GM12878 (cell line): ENCODE results near the gene LIN54. TPM values are rescaled to one million over a fixed set of nuclear protein-coding genes. Genes with fewer than 3 reads are reported as not detected.

Source experiments
- BRCA1 ChIP-seq: IDR thresholded peaks from 2 replicates; pipeline ENCODE4 v1.6.1; 2011; ENCODE audit warnings: low read depth, low read length, improper control_type of control experiment
- CBFB ChIP-seq: IDR thresholded peaks from 2 replicates; pipeline ENCODE4 v1.6.1; 2016; ENCODE audit warnings: antibody characterized with exemption, low read depth
- EGR1 ChIP-seq, 2 experiments: IDR thresholded peaks; 1 replicate in 1 of 2; 2 replicates in 1 of 2; pipeline ENCODE4 v1.6.1; 2011 to 2012; ENCODE audit warnings: low read depth in 2 of 2, low read length in 2 of 2, borderline replicate concordance in 1 of 2, mild to moderate bottlenecking in 1 of 2, moderate library complexity in 1 of 2
- FOXM1 ChIP-seq: IDR thresholded peaks from 2 replicates; pipeline ENCODE4 v1.6.1; 2012; ENCODE audit warnings: low read depth, mild to moderate bottlenecking, inconsistent platforms, low read length, moderate library complexity
- GATAD2B ChIP-seq: fragments of 450-650 bp; conservative IDR thresholded peaks from 2 replicates; pipeline ENCODE4 v1.6.1; 2017; ENCODE audit warnings: low read depth, mild to moderate bottlenecking, moderate library complexity
- IKZF1 ChIP-seq: fragments of 450-650 bp; conservative IDR thresholded peaks from 2 replicates; pipeline ENCODE4 v1.6.1; 2017; ENCODE audit warnings: antibody characterized with exemption, mild to moderate bottlenecking
- IKZF2 ChIP-seq, 2 experiments: fragments of 450-650 bp; IDR thresholded peaks; 2 replicates each; pipeline ENCODE4 v1.6.1; 2017; ENCODE audit warnings: mild to moderate bottlenecking in 2 of 2, moderate library complexity in 2 of 2
- IRF4 ChIP-seq: IDR thresholded peaks from 2 replicates; pipeline ENCODE4 v1.6.1; 2011; ENCODE audit warnings: low read depth, low read length
- POLR2A ChIP-seq: IDR thresholded peaks from 2 replicates; pipeline ENCODE4 v1.6.1; 2011; ENCODE audit warnings: low read depth, mild to moderate bottlenecking, low read length
- SIX5 ChIP-seq: IDR thresholded peaks from 2 replicates; pipeline ENCODE4 v1.6.1; 2011; ENCODE audit warnings: mild to moderate bottlenecking, low read depth, low read length, moderate library complexity; ENCODE audit not compliant: severe bottlenecking
- SMARCA5 ChIP-seq: fragments of 450-650 bp; IDR thresholded peaks from 2 replicates; pipeline ENCODE4 v1.6.1; 2017; ENCODE audit warnings: mild to moderate bottlenecking
- SMC3 ChIP-seq: IDR thresholded peaks from 2 replicates; pipeline ENCODE4 v1.6.1; 2011; ENCODE audit warnings: low read length, improper control_type of control experiment, borderline replicate concordance
- SPI1 ChIP-seq: IDR thresholded peaks from 2 replicates; pipeline ENCODE4 v1.6.1; 2011; ENCODE audit warnings: low read depth, mild to moderate bottlenecking, low read length, moderate library complexity, borderline replicate concordance; ENCODE audit not compliant: insufficient read depth
- SUZ12 ChIP-seq: fragments of 200-600 bp; sonication (generic); IDR thresholded peaks from one replicate; pipeline ENCODE4 v1.6.1; 2018; ENCODE audit warnings: antibody characterized with exemption, mild to moderate bottlenecking; ENCODE audit not compliant: unreplicated experiment
- TARDBP ChIP-seq: IDR thresholded peaks from 2 replicates; pipeline ENCODE4 v1.6.1; 2016; ENCODE audit warnings: borderline replicate concordance
- ZNF24 ChIP-seq: fragments of 450-650 bp; IDR thresholded peaks from 2 replicates; pipeline ENCODE4 v1.6.1; 2017; ENCODE audit warnings: antibody characterized with exemption, mild to moderate bottlenecking
- polyA plus RNA-seq, 11 experiments: library from polyadenylated mRNA; depleted of rRNA in 4 of 11; unstranded in 6 of 11; stranded (reverse) in 5 of 11; fragments of >200 nt; fragmentation: Nextera tagmentation in 4 of 11; fragmentation: Illumina TruSeq in 1 of 11; extraction: Ambion mirVana in 4 of 11; extraction: Trizol in 1 of 11; gene quantifications; 1 replicate in 1 of 11; 2 replicates in 10 of 11; pipeline versions ENCODE4 v1.2.1 to v1.2.3, GENCODE V29; 2011 to 2016; ENCODE audit warnings: inconsistent platforms in 2 of 11, missing spikeins in 2 of 11, low read depth in 1 of 11
- total RNA-seq, 4 experiments: library from RNA; depleted of rRNA in 3 of 4; stranded (reverse); fragments of >200 nt in 3 of 4; fragmentation: Illumina TruSeq in 1 of 4; extraction: Trizol in 1 of 4; gene quantifications; 2 replicates each; pipeline versions ENCODE4 v1.2.1 to v1.2.3, GENCODE V29; 2013 to 2021
- TF ChIP-seq, protein P1 (sequence below): fragments of 450-650 bp; IDR thresholded peaks from 2 replicates; pipeline ENCODE4 v1.6.1; 2014; ENCODE audit warnings: mild to moderate bottlenecking
- TF ChIP-seq, protein P2 (sequence below): fragments of 450-650 bp; formaldehyde crosslinking; IDR thresholded peaks from 2 replicates; pipeline ENCODE4 v1.4.0; 2022; ENCODE audit warnings: mild to moderate bottlenecking, moderate library complexity
- TF ChIP-seq, protein P3 (sequence below): fragments of 450-650 bp; formaldehyde crosslinking; IDR thresholded peaks from 2 replicates; pipeline ENCODE4 v1.5.0; 2022; ENCODE audit warnings: mild to moderate bottlenecking, missing genetic modification characterization

The LIN54 gene
- total and polyA plus RNA-seq, 10 of the 15 experiments (the other 5 are each of a cell fraction or from before 2014, with no cell fraction given): 1.5 to 20.4 (median 12.2) TPM

DNA sequence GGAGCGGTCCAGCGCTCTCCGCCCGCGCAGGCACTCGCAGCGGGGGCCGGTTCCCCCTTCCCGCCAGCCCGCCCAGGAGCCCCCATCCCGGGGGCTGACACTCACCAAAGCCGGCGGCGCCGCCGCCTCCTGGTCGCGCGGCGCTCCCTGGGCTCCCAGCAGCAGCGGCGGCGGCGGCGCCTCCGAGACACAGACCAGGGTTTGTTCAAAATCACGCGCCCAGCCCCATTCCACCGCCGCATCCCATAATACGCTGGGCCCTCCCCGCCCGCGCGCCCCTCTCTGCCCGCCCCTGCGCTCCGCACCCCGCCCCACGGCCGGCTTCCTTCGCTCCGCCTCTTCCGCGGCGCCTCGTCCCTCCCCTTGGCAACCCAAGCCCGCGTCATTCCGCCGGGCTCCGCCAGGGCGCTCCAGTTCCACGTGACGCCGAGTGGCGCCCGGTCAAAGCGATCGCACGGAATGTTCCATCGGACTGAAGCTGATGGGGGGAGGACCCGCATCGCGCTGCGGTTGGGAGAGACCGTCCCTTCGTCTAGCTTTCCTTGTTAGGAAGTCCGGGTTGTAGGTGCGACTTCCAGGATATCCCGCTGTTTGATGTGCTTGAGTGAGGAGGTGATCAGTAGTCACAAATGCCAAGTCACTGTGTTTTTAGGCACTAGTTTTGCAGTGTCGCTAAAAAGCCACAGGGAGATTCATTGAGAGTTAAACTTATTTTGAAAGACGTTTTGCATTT, 2.2 kb upstream of the LIN54 start (continued):
- 0 out of 2 replicates have a peak, but pooled peaks have one; percentile 44 for TF ChIP-seq IRF4
- no peak for TF ChIP-seq BRCA1
- TF ChIP-seq SPI1: no peak
- TF ChIP-seq, protein P1, sequence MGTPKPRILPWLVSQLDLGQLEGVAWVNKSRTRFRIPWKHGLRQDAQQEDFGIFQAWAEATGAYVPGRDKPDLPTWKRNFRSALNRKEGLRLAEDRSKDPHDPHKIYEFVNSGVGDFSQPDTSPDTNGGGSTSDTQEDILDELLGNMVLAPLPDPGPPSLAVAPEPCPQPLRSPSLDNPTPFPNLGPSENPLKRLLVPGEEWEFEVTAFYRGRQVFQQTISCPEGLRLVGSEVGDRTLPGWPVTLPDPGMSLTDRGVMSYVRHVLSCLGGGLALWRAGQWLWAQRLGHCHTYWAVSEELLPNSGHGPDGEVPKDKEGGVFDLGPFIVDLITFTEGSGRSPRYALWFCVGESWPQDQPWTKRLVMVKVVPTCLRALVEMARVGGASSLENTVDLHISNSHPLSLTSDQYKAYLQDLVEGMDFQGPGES: no peak
- TF ChIP-seq ZNF24: no peak
- TF ChIP-seq FOXM1: peak; percentile 62; the same call in 1 of the 2 replicates
- no peak for TF ChIP-seq SIX5
- peak; percentile 5 to 20; a peak in 2 of 3 replicates for TF ChIP-seq EGR1 (IDR thresholded peaks at IDR 0.05; ENCODE audit: borderline replicate concordance in 1 of 2, low read depth in 2 of 2, low read length in 2 of 2)
- no peak for TF ChIP-seq SUZ12
- TF ChIP-seq IKZF1: peak; percentile 85
- no peak for TF ChIP-seq TARDBP
- TF ChIP-seq POLR2A: peak; percentile 78
- no peak for TF ChIP-seq SMARCA5
- TF ChIP-seq, protein P2, sequence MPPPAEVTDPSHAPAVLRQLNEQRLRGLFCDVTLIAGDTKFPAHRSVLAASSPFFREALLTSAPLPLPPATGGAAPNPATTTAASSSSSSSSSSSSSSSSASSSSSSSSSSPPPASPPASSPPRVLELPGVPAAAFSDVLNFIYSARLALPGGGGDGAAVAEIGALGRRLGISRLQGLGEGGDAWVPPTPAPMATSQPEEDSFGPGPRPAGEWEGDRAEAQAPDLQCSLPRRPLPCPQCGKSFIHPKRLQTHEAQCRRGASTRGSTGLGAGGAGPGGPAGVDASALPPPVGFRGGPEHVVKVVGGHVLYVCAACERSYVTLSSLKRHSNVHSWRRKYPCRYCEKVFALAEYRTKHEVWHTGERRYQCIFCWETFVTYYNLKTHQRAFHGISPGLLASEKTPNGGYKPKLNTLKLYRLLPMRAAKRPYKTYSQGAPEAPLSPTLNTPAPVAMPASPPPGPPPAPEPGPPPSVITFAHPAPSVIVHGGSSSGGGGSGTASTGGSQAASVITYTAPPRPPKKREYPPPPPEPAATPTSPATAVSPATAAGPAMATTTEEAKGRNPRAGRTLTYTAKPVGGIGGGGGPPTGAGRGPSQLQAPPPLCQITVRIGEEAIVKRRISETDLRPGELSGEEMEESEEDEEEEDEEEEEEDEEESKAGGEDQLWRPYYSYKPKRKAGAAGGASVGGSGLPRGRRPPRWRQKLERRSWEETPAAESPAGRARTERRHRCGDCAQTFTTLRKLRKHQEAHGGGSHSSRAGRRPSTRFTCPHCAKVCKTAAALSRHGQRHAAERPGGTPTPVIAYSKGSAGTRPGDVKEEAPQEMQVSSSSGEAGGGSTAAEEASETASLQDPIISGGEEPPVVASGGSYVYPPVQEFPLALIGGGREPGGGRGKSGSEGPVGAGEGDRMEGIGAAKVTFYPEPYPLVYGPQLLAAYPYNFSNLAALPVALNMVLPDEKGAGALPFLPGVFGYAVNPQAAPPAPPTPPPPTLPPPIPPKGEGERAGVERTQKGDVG (CRISPR knock-in tag): no peak
- peak; percentile 93 for TF ChIP-seq CBFB
- TF ChIP-seq IKZF2 (IDR thresholded peaks at IDR 0.05): peak; percentile 59 to 80
- peak; percentile 61 for TF ChIP-seq GATAD2B
- TF ChIP-seq, protein P3, sequence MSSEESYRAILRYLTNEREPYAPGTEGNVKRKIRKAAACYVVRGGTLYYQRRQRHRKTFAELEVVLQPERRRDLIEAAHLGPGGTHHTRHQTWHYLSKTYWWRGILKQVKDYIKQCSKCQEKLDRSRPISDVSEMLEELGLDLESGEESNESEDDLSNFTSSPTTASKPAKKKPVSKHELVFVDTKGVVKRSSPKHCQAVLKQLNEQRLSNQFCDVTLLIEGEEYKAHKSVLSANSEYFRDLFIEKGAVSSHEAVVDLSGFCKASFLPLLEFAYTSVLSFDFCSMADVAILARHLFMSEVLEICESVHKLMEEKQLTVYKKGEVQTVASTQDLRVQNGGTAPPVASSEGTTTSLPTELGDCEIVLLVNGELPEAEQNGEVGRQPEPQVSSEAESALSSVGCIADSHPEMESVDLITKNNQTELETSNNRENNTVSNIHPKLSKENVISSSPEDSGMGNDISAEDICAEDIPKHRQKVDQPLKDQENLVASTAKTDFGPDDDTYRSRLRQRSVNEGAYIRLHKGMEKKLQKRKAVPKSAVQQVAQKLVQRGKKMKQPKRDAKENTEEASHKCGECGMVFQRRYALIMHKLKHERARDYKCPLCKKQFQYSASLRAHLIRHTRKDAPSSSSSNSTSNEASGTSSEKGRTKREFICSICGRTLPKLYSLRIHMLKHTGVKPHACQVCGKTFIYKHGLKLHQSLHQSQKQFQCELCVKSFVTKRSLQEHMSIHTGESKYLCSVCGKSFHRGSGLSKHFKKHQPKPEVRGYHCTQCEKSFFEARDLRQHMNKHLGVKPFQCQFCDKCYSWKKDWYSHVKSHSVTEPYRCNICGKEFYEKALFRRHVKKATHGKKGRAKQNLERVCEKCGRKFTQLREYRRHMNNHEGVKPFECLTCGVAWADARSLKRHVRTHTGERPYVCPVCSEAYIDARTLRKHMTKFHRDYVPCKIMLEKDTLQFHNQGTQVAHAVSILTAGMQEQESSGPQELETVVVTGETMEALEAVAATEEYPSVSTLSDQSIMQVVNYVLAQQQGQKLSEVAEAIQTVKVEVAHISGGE (CRISPR knock-in tag): no peak
- TF ChIP-seq SMC3: peak; percentile 30; the same call in 1 of the 2 replicates
